ENCODE results near the gene EMB. TPM values are rescaled to one million over a fixed set of nuclear protein-coding genes. Genes with fewer than 3 reads are reported as not detected.
"Not testable (repeated sequence)": the region's sequence is repeated elsewhere in the genome, so short reads cannot be mapped to it uniquely, and the experiment has no call there.

EMB gene
- total RNA-seq, 4 donors from 2014 or later: 54.8 to 78.0 (median 58.5) TPM

- peak; percentile 22 to 42 for DNase-seq
- TF ChIP-seq POLR2A (IDR thresholded peaks at IDR 0.05) (no peak), CTCF (IDR thresholded peaks at IDR 0.05) (no peak)
- Histone ChIP-seq H3K4me3 (replicated peaks in 1 of 3) (no peak overlapping the region), H3K27me3 (no peaks in the 10 kb centered on the region), H3K27ac (peak overlapping the region; percentile 45 to 86 (median 70)), H3K36me3 (no peaks in the 10 kb centered on the region), H3K9me3 (no peaks in the 10 kb centered on the region), H3K4me1 (peaks cover 32 to 47% of the 10 kb centered on the region in 2 donors)
- WGBS, 2 donors: 40 to 42% methylated on average over 2 of the region's 2 CpGs
- intact Hi-C loops (cut with DNase I): no loop called here
These were observed 22.0 kb upstream of the EMB start for GRCh38 chr5:50463047-50463446.

- H3K4me3 ChIP-seq (replicated peaks in 1 of 3); H3K27me3 ChIP-seq; H3K9me3 ChIP-seq; intact Hi-C loops (cut with DNase I); H3K36me3 ChIP-seq: not testable (repeated sequence)
- peaks cover 32 to 47% of the 10 kb centered on the region in 2 donors for H3K4me1 ChIP-seq
- peak overlapping the region; percentile 70 to 86 (median 86) for H3K27ac ChIP-seq
- peak; percentile 22 to 27 for DNase-seq
- 42 to 46% methylated on average over 1 of the region's 1 CpG for WGBS, 2 donors
These were observed 21.5 kb upstream of the EMB start for GRCh38 chr5:50462579-50462978.

- Histone ChIP-seq H3K27ac (peak overlapping the region; percentile 70 to 86 (median 85)), H3K4me1 (peaks cover 30 to 35% of the 10 kb centered on the region in 2 donors)
- WGBS, 2 donors: 71 to 86% methylated on average over 8 to 9 of the region's 9 CpGs
- H3K36me3 ChIP-seq; H3K9me3 ChIP-seq; H3K4me3 ChIP-seq (replicated peaks in 1 of 3); H3K27me3 ChIP-seq; intact Hi-C loops (cut with DNase I): not testable (repeated sequence)
- DNase-seq: peak; percentile 42 to 64
These were observed 17.3 kb upstream of the EMB start for GRCh38 chr5:50458372-50458771.

GRCh38 chr5:50449241-50449640 is 8.2 kb upstream of the EMB start:
- H3K27ac ChIP-seq; H3K36me3 ChIP-seq; DNase-seq; H3K4me1 ChIP-seq; intact Hi-C loops (cut with DNase I); H3K9me3 ChIP-seq; H3K4me3 ChIP-seq (replicated peaks in 1 of 3); H3K27me3 ChIP-seq: not testable (repeated sequence)
- WGBS, 2 donors: 55 to 60% methylated on average over 3 of the region's 3 CpGs

GRCh38 chr5:50447941-50448340 is 6.9 kb upstream of the EMB start:
- no peaks in the 10 kb centered on the region for H3K36me3 ChIP-seq
- intact Hi-C loops (cut with DNase I): no loop called here
- no peak overlapping the region for H3K27ac ChIP-seq
- WGBS, 2 donors: 95 to 97% methylated on average over 7 of the region's 7 CpGs
- TF ChIP-seq CTCF (IDR thresholded peaks at IDR 0.05): no peak
- TF ChIP-seq POLR2A (IDR thresholded peaks at IDR 0.05): no peak
- no peaks in the 10 kb centered on the region for H3K27me3 ChIP-seq
- DNase-seq: no peak
- H3K4me1 ChIP-seq: peaks cover 0 to 4% of the 10 kb centered on the region in 2 donors
- H3K4me3 ChIP-seq (replicated peaks in 1 of 3): no peak overlapping the region
- H3K9me3 ChIP-seq: no peaks in the 10 kb centered on the region

GRCh38 chr5:50447228-50447627 is 6.1 kb upstream of the EMB start:
- DNase-seq: no peak
- H3K4me3 ChIP-seq (replicated peaks in 1 of 3): no peak overlapping the region
- H3K27ac ChIP-seq: no peak overlapping the region
- H3K4me1 ChIP-seq: peaks cover 0 to 4% of the 10 kb centered on the region in 2 donors
- H3K27me3 ChIP-seq: no peaks in the 10 kb centered on the region
- intact Hi-C loops (cut with DNase I): no loop called here
- no peak for TF ChIP-seq CTCF (IDR thresholded peaks at IDR 0.05)
- no peak for TF ChIP-seq POLR2A (IDR thresholded peaks at IDR 0.05)
- no peaks in the 10 kb centered on the region for H3K36me3 ChIP-seq
- H3K9me3 ChIP-seq: no peaks in the 10 kb centered on the region
